GM19023 (cell line): ENCODE results near the gene CLIC1.

Source experiments
- ATAC-seq: cut with Tn5 transposase; IDR thresholded peaks from one replicate; pipeline ENCODE4 v1.9.1; 2021; ENCODE audit warnings: mild to moderate bottlenecking, moderate library complexity; ENCODE audit not compliant: unreplicated experiment

CLIC1 gene

DNA sequence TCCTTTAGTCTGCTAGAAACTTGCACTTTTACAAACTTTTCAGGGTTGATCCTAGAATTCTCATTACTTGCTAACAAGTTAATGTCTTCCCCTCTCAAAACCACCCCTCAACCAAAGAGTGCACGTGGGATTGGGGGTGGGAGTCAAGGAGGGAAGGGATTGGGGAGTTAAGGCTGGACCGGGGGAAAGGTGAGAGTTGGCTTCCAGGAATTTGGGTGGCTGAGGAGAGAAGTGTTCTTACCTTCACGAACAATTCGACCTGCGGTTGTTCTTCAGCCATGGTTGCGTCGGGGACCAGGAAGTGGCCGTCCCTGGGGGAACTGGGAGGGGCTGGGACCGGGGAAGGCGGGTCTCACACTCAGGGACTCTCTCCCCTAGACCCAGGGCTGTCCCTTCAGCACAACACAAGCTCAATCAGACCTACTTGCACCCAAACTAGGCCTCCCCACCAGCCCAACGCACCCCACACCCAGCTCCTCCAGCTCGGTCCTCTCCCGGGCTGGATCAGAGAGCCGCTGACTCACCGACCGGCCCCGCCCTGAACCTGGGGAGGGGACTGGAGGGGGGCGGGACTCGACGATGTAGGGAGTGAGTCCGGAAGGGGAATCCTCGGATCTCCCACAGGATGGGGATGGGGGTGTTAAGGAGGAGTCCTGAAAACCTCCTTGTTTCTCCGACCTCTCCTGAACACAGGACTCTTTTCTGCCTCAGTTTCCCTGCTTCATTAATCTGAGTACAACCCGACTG is at the start of gene CLIC1:
Gene CLIC1, minus strand, starts transcription at position 510 of the 747 bp plus-strand sequence. Its CDS starts 230 bp downstream, at position 280.
- peak; percentile 28 for ATAC-seq

DNA sequence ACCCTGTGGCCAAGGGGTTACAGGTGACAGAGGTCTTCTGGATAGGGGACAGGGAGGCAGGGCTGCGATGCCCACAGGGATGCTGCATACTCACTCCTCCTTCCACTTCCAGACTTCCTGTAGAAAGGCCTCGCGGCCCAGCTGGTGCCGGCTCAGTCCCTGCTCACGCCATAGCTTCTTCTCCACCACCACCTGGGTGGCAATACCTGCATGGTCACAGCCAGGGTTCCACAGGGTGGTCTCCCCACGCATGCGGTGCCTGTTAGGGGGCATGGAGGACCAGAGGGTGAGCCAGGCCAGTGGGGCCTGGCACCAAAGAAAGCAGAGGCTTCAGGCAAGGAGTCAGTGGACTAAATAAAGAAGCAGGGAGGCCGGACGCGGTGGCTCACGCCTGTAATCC is 49.1 kb upstream of the CLIC1 start:
- ATAC-seq = no peak

DNA sequence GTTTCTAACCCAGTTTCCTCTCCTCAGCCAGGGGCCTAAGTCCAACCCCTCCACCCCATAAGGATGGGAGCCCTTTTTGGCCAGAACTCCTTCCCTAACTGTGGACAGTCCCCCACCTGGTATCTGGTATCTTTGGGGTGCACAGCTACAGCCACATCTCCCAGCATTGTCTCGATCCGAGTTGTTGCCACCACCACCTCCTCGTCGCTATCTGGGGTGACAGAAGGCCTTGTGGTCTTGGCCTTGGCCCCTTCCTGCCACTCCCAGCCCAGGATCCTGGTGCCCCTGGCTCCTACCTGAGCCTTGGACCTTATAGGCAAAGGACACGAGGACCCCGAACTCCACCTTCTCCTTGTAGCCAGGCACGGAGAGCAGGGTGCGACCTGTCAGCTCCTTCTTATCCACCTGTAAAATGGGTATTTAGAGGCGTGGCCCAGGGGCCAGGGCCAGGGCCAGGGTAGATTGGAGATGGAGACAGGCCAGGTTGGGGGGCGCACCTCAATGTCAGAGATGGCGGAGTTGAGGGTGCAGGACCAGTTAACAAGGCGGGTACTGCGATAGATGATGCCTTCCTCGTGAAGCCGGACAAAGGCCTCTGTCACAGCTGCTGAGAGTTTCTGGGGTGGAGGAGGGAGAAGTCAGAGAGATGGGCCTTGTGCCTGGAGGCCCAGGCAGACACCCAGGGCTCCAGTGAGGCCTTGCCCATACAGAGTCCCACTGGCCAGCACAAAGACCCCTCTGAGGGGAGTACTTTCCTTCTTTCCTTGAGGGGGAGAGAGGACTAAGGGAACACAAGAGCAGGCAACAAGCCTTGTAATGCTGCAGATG is 48.0 kb upstream of the CLIC1 start:
- ATAC-seq = no peak

DNA sequence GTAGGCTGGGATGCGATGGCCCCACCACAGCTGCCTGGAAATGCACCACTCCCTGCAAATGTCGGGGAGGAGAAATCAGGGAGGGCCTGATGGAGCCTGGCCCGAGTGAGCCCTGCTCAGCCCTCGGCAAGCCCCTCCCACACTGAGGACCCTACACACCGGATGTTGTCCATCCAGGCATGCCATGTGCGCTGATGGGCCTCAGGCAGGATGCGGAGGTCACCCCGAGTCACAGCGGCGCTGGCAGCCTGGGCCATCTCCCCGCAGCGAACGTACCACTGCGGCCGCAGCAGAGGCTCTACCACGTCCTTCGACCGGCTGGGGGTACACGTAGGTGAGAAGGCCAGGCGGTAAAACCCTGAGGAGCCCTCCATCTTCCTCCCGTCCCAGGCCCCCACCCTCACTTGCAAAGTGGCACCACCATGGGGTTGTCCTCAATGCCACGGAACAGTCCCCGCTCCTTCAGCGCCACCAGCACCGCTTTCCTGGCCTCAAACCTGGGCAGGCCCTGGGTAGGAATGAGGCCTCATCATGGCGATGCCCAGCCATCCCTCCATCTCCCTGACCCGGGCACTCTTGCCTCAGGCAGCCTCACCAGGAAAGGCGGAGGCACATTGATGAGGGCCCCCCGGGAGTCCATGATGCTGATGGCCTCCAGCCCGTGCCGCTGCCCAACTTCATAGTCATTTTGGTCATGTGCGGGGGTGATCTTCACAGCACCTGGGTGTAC is 46.0 kb upstream of the CLIC1 start:
- no peak for ATAC-seq

DNA sequence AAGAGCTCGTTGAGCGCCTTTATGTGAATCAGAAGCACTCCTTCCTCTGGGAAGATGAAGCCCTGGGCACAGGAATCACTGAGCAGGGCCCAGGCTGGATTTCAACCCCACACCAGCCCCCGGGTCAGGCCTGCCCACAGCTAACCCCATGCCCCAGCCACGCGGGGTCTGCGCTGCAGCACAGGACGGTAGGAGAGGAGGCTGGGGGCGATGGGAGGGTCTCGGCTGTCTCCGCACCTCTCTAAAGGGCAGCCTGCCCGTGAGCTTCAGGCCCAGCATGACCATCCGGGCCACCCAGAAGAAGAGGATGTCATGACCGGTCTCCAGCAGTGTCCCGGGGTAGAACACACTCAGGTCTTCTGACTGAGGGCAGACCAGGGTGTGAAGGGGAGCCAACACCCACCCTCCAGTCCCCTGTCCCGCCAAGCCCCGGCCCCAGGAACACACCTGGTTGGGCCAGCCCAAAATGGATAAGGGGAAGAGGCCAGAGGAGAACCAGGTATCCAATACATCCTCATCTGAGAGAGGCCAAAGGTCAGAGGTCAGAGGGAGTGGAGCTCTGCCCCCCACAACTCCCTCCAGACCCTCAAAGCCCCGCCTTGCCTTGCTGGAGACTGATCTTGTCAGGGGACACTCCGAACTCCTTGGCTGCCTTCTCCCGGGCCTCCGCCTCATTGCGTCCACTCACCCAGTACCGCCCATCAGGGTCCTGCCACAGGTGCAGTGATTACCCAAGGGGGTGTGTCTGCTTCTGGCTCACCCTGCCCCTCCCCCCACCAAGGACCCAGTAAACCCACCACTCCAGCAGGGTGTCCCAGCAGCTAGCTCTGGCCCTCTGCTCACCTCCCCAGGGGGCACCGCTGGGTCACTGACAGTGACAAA is 45.2 kb upstream of the CLIC1 start:
- no peak for ATAC-seq

DNA sequence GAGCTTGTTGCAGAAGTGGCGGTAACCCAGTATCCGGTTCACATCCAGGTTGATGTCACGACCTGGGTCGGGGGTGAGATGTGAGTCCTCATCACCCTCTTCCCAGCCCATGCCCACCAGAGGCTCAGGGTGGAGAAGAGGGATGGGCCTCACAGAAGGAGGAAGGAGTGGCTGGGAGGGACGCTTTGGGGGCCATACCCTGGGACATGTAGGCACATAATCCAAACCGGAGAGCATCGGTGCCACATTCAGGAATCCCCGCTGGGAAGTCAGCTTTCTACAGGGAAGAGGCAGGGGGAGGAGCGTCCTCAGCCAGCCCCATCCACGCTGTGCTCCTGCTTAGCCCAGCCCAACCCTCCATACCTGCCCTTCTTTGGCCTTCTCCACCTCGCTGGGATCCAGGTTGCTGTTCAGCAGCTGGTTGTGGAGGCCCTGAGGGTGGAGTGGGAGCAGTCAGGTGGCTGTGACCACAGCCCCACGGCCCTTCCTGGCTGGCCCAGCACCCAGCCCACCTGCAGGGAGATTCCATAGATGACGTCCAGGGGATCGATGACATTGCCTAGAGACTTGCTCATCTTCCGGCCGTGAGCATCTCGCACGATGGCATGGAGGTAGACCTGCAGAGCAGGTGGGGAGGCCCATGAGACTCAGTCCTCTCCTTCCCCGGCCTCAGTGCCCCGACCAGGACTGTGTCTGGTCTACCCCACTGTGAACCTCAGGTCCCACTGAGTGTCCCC is 44.3 kb upstream of the CLIC1 start:
- no peak for ATAC-seq

DNA sequence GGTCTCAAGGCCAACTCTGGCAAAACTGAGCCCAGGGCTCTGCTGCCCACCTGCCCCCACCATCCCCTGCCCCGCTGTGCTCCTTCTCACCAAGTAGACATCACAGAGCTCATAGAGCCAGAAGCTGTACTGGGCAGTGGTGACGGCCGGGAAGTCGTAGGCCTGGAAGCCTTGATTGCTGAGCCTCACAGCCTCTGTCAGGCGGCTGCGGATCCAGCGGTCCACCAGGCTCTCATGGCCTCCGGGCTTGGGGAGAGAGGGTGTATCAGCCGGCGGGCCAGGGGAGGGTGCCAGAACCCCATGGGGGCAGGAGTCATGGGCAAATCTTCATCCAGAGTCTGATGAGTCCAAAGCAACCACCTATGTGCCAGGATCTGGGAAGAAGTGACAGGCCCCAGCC is 43.6 kb upstream of the CLIC1 start:
- no peak for ATAC-seq

DNA sequence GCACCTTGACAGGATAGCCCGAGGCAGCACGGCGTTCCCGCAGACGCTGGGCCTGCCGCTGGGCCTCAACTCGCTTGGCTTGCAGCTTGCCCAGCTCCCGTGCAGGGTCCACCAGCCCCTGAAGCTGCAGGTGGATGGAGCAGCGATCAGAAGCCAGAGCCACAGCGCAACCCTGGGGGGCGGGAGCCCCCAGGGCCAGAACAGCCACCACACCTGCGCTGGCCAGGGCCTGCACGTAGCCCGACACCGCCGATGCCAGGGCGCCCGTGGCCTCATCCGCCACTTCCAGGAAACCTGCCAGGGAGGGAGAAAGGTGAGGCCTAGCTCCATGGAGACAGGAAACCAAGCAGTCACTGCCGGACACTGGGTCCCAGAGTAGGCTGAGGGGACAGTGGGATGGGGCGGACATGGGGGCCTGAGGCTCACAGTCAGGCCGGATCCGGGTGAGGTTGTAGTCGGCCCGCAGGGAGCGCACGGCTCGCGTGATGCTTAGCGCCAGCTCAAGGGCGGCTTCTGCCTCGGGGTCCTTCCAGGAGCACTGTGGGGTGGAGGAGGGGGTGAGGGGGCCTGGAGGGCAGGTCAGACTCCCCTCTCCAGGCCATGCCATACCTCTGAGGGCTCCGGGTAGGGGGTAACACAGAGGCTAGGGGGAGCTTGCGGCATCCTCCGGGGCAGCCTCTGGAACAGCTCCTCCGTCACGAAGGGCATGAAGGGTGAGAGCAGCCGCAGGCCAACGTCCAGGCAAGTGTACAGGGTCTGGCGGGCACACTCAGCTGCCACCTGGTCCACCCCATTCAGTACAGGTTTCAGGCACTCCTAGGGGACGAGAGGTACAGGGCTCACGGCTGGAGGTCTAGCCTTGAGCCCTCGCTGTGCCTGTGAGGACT is 42.9 kb upstream of the CLIC1 start:
- no peak for ATAC-seq

DNA sequence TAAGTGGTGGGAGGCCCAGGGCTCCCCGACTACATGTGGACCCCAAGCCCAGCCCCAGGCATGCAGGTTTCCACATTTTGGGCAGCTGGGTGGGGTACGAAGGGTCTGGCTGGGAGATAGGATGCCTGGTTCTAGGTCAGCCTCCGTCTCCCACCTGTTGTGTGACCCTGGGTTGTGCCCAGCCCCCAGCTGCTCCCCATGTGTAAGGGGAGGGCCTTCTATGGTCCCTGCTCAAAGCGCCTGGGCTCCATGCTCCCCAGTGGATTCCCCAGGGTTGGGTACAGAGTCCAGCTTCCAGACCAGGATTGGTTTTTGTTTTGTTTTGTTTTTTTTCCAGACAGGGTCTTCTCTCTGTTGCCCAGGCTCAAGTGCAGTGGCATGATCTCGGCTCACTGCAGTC is 41.9 kb upstream of the CLIC1 start:
- no peak for ATAC-seq

DNA sequence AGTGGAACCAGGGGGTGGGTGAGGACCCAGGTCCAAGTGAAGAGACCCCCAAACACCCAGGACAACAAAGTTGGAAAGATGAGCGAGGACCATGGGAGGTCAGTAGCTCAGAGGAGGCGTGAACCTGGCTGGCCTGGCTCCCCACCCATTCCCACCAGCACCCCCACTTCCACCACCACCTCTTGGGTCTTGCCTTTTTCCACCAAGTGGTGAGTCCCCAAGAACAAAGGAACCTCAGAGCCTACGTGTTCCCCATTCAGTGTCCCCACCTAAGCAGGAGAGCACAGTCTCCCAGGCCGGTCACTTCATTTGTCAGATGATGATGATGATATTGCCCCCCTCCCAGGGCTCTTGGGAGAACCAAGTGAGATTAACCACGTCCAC is 41.3 kb upstream of the CLIC1 start:
- no peak for ATAC-seq

DNA sequence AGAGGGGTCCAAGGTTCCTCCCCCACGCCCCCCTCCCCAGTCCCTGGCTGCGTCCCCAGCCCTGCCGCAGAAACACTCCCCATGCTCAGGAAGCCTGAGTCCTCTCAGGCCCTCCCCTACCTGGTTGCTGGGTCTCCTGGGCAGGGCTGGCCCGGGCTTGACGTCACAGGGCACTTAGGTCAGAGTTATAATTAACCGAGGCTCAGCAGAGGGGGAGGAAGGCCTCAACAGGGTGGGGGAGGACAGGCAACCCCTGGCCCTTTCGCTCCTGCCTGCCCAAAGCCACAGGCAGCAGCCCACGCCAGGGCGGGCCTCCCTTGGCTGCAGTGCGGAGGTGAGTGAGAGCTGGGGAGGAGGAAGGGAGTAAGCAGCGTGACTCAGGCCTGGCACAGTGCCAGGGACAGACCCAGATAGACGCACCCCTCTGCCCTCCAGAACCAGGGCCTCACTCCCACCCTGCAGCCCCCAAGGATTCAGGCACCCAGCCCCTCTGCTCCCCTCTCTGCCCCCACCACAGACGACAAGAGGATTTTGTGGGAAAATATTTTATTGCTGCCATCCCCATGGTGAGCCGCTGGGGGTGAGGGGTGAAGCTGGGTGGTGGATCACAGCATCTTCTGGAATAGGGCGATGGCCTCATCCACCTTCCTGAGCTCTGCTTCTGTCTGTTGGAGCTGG is 40.8 kb upstream of the CLIC1 start, which contains the start of gene VWA7:
Gene VWA7, minus strand, starts transcription at position 340 of the 678 bp plus-strand sequence. CDS start 549 bp downstream, outside the sequence.
- peak; percentile 56 for ATAC-seq

DNA sequence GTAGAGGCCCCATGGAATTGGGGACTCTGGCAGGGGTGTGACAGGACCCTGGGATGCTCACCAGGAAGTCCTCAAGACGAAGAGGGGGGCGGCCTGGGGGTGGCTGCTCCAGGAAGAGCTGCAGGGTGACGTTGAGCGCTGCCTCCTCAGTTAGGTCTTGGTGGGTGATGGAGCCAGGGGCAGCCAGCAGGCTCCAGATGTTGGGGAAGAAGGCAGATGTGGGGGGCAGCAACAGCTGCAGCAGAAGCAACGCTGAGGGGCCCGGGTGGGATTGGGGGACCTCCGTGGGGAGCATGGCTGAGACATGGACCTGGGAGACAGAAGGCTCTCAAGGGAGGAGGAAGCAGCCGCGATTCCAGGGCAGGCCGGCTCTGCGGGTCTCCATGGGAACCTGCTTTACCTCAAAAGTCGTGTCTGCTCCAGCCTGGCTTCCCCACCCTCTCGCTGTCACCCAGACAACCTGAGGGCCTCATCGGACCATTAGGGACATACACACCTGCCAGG is 40.2 kb upstream of the CLIC1 start:
- no peak for ATAC-seq

DNA sequence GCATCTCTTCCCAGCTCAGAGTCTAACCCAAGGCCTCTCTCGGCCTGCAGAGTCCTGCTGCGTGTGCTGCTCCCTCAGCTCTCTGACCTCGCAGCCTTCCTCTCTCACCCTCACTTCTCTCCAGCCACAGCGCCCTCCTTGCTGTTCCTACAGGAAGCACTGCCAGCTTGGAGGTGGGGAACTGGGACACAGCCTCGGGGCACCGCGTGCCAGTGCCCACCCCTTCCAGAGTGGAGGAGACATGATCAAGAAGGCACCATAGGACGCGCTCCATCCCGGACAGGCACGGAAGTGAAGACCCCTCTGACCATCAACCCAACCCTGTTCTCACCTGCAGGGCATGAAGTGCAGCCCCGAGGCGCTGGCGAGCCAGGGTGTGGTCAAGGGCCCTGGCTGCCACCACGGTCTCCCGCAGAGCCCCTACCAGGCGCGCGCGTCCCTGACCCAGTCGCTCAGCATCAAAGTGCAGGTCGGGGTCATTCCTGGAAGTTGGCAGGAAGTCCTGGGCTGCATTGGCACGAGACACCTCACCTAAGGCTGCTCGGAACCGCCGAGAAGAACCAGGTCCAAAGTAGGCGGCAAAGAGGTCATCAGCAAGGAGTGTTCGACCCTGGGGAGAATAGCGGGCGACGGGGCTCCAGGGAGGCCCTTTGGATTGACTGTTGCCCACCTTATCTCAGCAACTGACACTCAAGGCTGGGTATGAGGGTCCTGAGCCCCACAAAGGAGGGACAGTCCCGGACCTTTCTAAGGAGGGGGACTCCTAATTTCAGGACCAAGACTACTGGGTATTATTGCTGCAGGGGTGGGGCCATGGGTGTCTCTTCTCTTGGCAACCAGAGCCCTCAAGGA is 39.5 kb upstream of the CLIC1 start:
- no peak for ATAC-seq

DNA sequence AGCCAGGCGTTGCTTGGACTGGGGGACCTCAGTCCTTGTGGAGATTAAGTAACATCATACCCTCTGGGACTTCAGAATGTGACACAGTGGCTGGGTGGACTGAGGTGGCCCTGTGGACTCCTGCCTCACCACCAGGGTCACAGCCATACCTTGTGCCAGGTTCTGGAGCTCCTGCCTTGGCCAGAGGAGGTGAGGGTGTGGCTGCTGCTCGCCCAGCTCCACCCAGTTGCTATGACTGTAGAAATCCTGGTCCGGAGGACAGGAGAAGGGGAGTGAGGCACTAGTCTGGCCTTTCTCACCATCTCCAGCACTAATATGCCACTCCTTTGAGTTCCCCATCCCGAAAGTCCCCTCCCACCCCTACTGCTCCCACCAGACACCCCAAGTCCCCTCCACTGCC is 38.9 kb upstream of the CLIC1 start:
- ATAC-seq = no peak

DNA sequence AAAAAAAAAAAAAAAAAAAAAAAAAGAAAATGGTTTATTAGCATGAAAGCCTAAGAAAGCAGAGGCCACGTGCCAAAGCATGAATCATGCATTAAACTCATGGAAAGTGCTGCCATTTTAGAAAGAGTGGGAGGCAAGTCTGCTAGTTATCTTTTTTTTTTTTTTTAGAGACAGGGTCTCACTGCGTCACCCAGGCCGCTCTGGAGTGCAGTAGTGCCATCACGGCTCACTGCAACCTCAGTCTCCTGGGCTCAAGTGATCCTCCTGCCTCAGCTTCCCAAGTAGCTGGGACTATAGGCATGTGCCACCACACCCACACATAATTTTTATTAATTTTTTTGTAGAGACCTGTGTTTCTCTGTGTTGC is 35.6 kb upstream of the CLIC1 start:
- ATAC-seq = no peak

DNA sequence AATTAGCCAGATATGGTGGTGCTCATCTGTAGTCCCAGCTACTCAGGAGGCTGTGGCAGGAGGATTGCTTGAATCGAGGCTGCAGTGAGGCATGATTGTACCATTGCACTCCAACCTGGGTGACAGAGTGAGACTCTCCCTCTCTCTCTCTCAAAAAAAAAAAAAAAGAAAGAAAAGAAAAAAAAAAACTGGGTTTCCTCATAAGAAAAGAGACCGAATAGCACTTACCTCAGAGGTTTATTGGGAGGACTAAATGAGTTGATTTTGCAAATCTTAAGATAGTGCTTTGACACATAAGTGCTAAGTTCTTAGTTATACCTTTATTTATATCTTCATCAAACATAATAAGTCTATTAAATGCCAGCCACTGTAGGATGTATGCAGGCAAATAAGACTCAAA is 34.5 kb upstream of the CLIC1 start:
- ATAC-seq = no peak

DNA sequence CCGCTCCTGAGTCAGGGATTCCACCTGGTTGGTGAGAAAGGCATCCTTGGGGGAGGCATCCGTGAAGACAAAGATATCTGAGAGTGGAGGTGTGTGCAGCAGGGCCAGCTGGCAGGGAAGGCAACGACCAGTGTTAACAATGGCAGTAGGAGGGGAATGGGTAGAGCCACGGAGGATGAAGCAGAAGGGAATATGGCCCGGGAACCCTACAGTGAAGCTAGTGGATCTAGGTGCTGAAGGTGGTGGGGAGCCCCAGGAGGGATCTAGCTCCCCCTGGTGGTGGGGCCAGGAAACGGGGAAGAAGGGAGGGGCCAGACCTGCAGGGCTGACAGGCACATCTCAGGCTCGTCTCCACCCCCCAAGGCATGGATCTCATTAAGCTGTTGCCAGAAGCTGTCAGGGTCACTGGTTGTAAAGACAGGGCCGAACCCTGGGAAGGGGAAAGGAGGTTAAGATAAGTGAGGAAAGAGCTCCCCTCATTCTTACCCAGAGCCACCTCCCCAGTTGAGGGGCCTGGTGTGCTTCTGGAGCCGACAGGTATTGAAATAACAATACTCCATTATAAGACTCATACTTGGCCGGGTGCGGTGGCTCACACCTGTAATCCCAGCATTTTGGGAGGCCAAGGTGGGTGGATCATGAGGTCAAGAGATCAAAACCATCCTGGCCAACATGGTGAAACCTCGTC is 33.5 kb upstream of the CLIC1 start:
- ATAC-seq = no peak
